Gastrocnemius medialis (tissue), 4 donors: ENCODE results near the gene SEMA5B. TPM values are rescaled to one million over a fixed set of nuclear protein-coding genes. Genes with fewer than 3 reads are reported as not detected.

Experiments used
- ATAC-seq, 2 donors: fragments of 150-250 bp; one replicate each; pipeline ENCODE4 v1.9.1; 2016
- DNase-seq, 2 donors: peaks; one replicate each; pipeline ENCODE4 v3.0.0-alpha.2; 2019
- H3K27ac ChIP-seq, 4 donors: fragments of 200-600 bp; sonication (generic); 1 replicate in 1 of 4; 2 replicates in 3 of 4; pipeline ENCODE4 v1.5.1; 2016 to 2018; ENCODE audit warnings: mild to moderate bottlenecking in 2 of 4, moderate library complexity in 1 of 4
- H3K27me3 ChIP-seq, 3 donors: fragments of 200-600 bp; sonication (generic) in 2 of 3; 1 replicate in 1 of 3; 2 replicates in 2 of 3; pipeline versions ENCODE4 v1.5.1 to v1.6.0; 2016 to 2019; ENCODE audit warnings: mild to moderate bottlenecking in 1 of 3, moderate library complexity in 1 of 3
- H3K36me3 ChIP-seq, 2 donors: fragments of 200-600 bp; sonication (generic) in 1 of 2; one replicate each; pipeline ENCODE4 v1.5.1; 2017 to 2018
- H3K4me1 ChIP-seq, 2 donors: fragments of 200-600 bp; sonication (generic) in 1 of 2; one replicate each; pipeline ENCODE4 v1.5.1; 2016 to 2017; ENCODE audit warnings: mild to moderate bottlenecking in 2 of 2
- H3K4me3 ChIP-seq, 4 donors: fragments of 200-600 bp; sonication (generic) in 3 of 4; 1 replicate in 1 of 4; 2 replicates in 3 of 4; pipeline ENCODE4 v1.5.1; 2016 to 2019; ENCODE audit warnings: mild to moderate bottlenecking in 2 of 4
- H3K9me3 ChIP-seq, 3 donors: fragments of 200-600 bp; sonication (generic) in 2 of 3; 1 replicate in 1 of 3; 2 replicates in 2 of 3; pipeline ENCODE4 v1.5.1; 2016 to 2019
- POLR2A ChIP-seq, 2 donors: fragments of 450-650 bp; IDR thresholded peaks; one replicate each; pipeline ENCODE4 v1.6.1; 2017; ENCODE audit warnings: antibody characterized with exemption in 2 of 2, mild to moderate bottlenecking in 2 of 2, moderate library complexity in 2 of 2
- in situ Hi-C, 4 donors: fragments of 200-750 bp; cut with MboI; loops; one replicate each; pipeline versions ENCODE4 v1.15.0 to v1.8.0; 2017; ENCODE audit warnings: low sequenced_read_pairs in 4 of 4
- intact Hi-C: fragments of 100-400 bp; cut with DNase I; formaldehyde crosslinking; loops from one replicate; pipeline ENCODE4 v1.15.1; 2023; ENCODE audit warnings: low total_unique reads
- total RNA-seq, 4 donors: library from RNA; depleted of rRNA; stranded (reverse); fragments of >200 nt; gene quantifications; one replicate each; pipeline versions ENCODE4 v1.1.0 to v1.2.3, GENCODE V29; 2016
- TF ChIP-seq, protein P1 (sequence below), 5 experiments: fragments of 450-650 bp in 3 of 5; fragments of 200-600 bp in 2 of 5; sonication (generic) in 2 of 5; IDR thresholded peaks in 4 of 5; conservative IDR thresholded peaks in 1 of 5; 1 replicate in 4 of 5; 2 replicates in 1 of 5; pipeline ENCODE4 v1.5.1; 2016 to 2019; ENCODE audit warnings: antibody characterized with exemption in 5 of 5, mild to moderate bottlenecking in 3 of 5, moderate library complexity in 3 of 5

SEMA5B gene
- total RNA-seq, 4 donors from 2014 or later: 0.10 to 0.26 TPM; not detected in 2

DNA sequence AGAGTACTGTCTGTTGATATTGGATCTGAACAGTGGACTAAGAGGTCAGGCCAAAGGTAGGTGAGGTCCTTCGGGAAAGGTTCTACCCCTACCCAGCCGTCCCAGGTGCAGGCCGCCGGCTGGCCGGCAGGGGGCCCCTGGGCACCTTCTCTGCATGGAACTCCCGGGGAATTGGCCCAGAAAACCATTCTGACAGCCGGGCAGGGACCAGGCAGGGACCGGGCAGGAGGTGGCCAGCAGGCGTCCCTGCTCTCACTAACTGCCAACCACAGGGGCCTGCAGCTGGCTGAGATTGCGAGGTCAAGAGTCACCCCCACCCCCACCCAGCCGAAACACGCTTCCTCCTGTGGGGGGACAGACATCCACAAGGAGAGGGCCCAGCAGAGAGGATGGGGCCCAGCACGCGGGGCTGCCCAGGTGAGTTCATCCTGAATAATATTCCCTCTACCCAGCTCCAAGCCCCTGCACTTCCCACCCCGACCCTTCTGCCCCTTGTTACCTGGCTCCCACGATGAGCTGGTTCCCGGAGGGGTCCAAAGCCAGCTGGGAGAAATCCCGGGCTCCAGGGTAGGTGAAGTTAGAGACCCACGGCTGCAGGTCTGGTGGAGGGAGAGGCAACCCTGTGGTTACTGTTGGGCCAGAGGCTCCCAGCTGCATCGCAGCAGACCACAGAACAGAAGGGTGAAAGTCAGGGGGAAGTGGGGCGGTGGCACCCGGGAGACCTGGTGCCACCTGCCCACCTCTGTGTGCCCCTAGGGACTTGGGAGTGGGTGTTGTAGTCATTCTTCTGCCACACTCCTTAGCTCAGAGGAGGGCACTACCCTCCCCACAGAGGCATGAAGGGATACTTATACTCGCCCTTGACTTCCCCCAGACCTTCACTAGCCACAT lies 84.4 kb downstream of the SEMA5B start:
- Histone ChIP-seq H3K4me3 (no peak overlapping the region), H3K27me3 (no peaks in the 10 kb centered on the region), H3K27ac (no peak overlapping the region), H3K4me1 (no peaks in the 10 kb centered on the region), H3K9me3 (no peaks in the 10 kb centered on the region), H3K36me3 (no peaks in the 10 kb centered on the region)
- ATAC-seq: peak; percentile 53 to 78
- in situ Hi-C loops (loop anchor here in 2 of 4 donors (25.0 kb wide), 1 partner anchor 319 kb away; no protein-coding TSS in a partner anchor), intact Hi-C loops (loop anchor here (1.0 to 2.0 kb wide), 2 partner anchors 85 to 316 kb away; no protein-coding TSS in a partner anchor)
- TF ChIP-seq, protein P1, sequence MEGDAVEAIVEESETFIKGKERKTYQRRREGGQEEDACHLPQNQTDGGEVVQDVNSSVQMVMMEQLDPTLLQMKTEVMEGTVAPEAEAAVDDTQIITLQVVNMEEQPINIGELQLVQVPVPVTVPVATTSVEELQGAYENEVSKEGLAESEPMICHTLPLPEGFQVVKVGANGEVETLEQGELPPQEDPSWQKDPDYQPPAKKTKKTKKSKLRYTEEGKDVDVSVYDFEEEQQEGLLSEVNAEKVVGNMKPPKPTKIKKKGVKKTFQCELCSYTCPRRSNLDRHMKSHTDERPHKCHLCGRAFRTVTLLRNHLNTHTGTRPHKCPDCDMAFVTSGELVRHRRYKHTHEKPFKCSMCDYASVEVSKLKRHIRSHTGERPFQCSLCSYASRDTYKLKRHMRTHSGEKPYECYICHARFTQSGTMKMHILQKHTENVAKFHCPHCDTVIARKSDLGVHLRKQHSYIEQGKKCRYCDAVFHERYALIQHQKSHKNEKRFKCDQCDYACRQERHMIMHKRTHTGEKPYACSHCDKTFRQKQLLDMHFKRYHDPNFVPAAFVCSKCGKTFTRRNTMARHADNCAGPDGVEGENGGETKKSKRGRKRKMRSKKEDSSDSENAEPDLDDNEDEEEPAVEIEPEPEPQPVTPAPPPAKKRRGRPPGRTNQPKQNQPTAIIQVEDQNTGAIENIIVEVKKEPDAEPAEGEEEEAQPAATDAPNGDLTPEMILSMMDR (IDR thresholded peaks at IDR 0.05 in 4 of 5, conservative IDR thresholded peaks at IDR 0.05 in 1 of 5): peak; percentile 73 to 85 (median 80)
- no peak for TF ChIP-seq POLR2A (IDR thresholded peaks at IDR 0.05)
- peak; percentile 13 to 37 for DNase-seq

DNA sequence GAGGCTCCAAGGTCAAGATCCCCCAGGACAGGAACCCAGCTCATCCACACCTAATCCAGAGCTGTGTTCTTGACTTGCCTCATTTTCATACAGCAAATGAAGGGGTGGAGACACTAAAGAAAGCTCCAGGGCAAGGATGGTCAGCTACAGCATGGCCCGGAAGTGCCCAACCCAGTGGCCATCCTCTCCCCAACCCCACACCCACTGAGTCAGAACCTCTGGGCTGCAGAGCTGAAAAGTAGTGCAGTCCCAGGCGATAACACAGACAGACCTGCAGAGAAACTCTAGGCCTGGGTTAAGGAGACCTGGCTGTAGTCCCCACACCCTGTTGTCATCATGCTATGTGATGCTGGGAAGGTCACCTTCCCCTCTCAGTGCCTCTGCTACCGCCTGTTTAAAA lies 85.3 kb downstream of the SEMA5B start:
- Histone ChIP-seq H3K4me3 (no peak overlapping the region), H3K36me3 (no peaks in the 10 kb centered on the region), H3K27me3 (no peaks in the 10 kb centered on the region), H3K4me1 (no peaks in the 10 kb centered on the region), H3K27ac (no peak overlapping the region), H3K9me3 (no peaks in the 10 kb centered on the region)
- no peak for DNase-seq
- intact Hi-C loops: loop anchor here (2.0 kb wide), 1 partner anchor 317 kb away; no protein-coding TSS in a partner anchor
- ATAC-seq: no peak
- in situ Hi-C loops: loop anchor here in 2 of 4 donors (25.0 kb wide), 1 partner anchor 320 kb away; no protein-coding TSS in a partner anchor
- no peak for TF ChIP-seq POLR2A (IDR thresholded peaks at IDR 0.05)
- TF ChIP-seq, protein P1 (IDR thresholded peaks at IDR 0.05 in 4 of 5, conservative IDR thresholded peaks at IDR 0.05 in 1 of 5): no peak

DNA sequence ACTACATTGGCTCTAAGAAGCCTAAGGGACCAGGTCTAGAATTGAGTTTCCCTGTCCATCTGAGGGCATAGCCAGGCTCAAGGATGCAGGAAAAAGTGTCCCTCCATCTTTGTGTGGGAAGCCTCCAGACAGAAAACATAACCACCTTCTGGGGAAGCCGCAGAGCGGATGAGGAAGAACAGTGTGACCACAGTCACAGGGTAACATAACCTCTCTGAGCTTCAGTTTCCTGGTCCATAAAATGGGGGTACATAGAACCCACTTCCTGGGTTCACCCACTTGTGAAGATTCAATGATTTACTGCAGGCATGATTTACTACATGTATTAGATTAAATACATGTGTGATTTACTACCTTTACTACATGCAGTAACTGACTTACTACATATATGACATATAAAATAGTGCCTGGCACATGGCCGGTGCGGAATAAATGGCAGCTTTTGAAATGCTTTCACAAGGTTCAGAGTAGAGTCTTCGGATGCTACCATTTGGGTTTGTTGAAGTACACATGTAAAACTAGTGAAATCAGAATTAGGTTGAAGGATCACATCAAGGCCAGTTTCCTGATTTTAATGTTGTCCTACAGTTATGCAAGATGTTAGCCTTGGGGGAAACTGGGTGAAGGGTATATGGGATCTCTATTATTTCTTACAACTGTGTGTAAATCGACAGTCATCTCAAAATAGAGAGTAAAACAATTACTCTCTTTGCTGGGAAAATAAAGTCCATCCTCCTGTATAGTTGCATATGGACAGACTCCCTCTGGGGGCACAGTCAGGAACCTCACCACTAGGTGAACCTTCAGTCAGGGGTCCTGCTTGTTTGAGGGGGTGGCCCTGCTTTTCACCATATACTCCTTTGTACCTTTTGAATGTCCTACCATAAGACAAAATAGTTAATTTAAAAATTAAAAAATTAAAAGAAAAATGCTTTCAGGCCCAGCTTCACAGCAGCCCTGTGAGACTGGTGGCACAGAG lies 86.0 kb downstream of the SEMA5B start:
- Histone ChIP-seq H3K27me3 (no peaks in the 10 kb centered on the region), H3K4me3 (no peak overlapping the region), H3K27ac (peak overlapping the region in 1 of 4 donors; percentile 18), H3K9me3 (no peaks in the 10 kb centered on the region), H3K36me3 (no peaks in the 10 kb centered on the region), H3K4me1 (no peaks in the 10 kb centered on the region)
- ATAC-seq (no peak), DNase-seq (no peak)
- in situ Hi-C loops: loop anchor here in 2 of 4 donors (25.0 kb wide), 1 partner anchor 321 kb away; no protein-coding TSS in a partner anchor
- intact Hi-C loops: loop anchor here (2.0 kb wide), 1 partner anchor 317 kb away; no protein-coding TSS in a partner anchor
- TF ChIP-seq, protein P1 (IDR thresholded peaks at IDR 0.05 in 4 of 5, conservative IDR thresholded peaks at IDR 0.05 in 1 of 5): peak in 1 of 5 experiments; percentile 21
- no peak for TF ChIP-seq POLR2A (IDR thresholded peaks at IDR 0.05)

DNA sequence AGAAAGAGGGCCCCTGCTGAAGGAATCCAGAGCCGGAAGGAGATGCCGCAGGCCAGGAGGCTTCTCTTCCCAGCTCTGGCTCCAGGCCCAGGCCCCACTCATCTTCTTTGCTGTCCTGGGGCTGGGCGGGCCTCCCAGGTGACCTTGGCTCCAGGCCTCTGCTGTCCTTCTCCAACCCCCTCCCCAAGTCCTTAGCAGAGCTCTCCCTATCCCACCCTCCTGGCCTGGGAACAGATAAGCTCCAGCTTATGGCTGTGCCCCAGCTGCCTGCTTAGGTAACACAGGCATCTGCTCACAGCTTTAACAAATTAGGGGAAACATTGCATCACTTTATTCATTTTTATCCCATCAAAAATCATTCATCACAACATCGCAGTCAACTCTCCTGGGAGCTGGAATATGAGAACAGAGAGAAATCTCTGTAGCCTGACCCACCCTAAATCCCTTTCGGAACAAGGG lies 86.9 kb downstream of the SEMA5B start:
- DNase-seq (no peak), ATAC-seq (peak; percentile 48 to 59)
- in situ Hi-C loops (loop anchor here in 2 of 4 donors (25.0 kb wide), 1 partner anchor 322 kb away; no protein-coding TSS in a partner anchor), intact Hi-C loops (no loop called here)
- H3K27me3 ChIP-seq: no peaks in the 10 kb centered on the region
- H3K27ac ChIP-seq: peak overlapping the region in 2 of 4 donors; percentile 23 to 39
- H3K4me1 ChIP-seq: no peaks in the 10 kb centered on the region
- no peaks in the 10 kb centered on the region for H3K36me3 ChIP-seq
- H3K4me3 ChIP-seq: no peak overlapping the region
- H3K9me3 ChIP-seq: no peaks in the 10 kb centered on the region
- TF ChIP-seq POLR2A (IDR thresholded peaks at IDR 0.05): no peak
- TF ChIP-seq, protein P1 (IDR thresholded peaks at IDR 0.05 in 4 of 5, conservative IDR thresholded peaks at IDR 0.05 in 1 of 5): no peak
